Measurements from ENCODE around the gene HDGFL3. TPM values are rescaled to one million over a fixed set of nuclear protein-coding genes. Genes with fewer than 3 reads are reported as not detected.
"Not testable (repeated sequence)": the region's sequence is repeated elsewhere in the genome, so short reads cannot be mapped to it uniquely, and the experiment has no call there.

The HDGFL3 gene
- total and polyA plus RNA-seq, 10 of the 15 experiments (the other 5 are each of a cell fraction or from before 2014, with no cell fraction given): 5.6 to 40.6 (median 15.8) TPM

- POLR2A ChIA-PET; ATAC-seq; H3K27ac ChIP-seq (ENCODE audit: control insufficient read depth, insufficient read depth); intact Hi-C loops (cut with micrococcal nuclease; ENCODE audit: unreplicated experiment); H3K4me1 ChIP-seq (ENCODE audit: control insufficient read depth, insufficient read depth, low read length); H2AFZ ChIP-seq (ENCODE audit: control insufficient read depth, low read depth, low read length); BruUV-seq (replicated peaks); H3K36me3 ChIP-seq (ENCODE audit: control insufficient read depth in 2 of 2, insufficient read depth in 2 of 2, low read length in 1 of 2); SMC1A ChIA-PET (ENCODE audit: uncharacterized antibody, unreplicated experiment); H3K27me3 ChIP-seq (replicated peaks in 1 of 2; ENCODE audit: control insufficient read depth in 2 of 2, insufficient read depth in 2 of 2, low read length in 1 of 2); H3K4me3 ChIP-seq; FAIRE-seq; H3K79me2 ChIP-seq (ENCODE audit: control insufficient read depth, insufficient read depth, low read length); H4K20me1 ChIP-seq (ENCODE audit: control insufficient read depth, insufficient read depth); RAD21 ChIA-PET (ENCODE audit: unreplicated experiment); H3K4me2 ChIP-seq (ENCODE audit: control insufficient read depth, insufficient read depth); DNase-seq (ENCODE audit: low read depth, low spot score); H3K9me3 ChIP-seq (replicated peaks; ENCODE audit: control insufficient read depth, insufficient read depth, low read length); H3K9ac ChIP-seq (ENCODE audit: control insufficient read depth, insufficient read depth, low read length); CTCF ChIA-PET: not testable (repeated sequence)
- in situ Hi-C loops (cut with MboI): loop anchor here (25.0 kb wide), 1 partner anchor 1934 kb away; no protein-coding TSS in a partner anchor
- 37% methylated on average over 9 of the region's 9 CpGs for WGBS (ENCODE audit: insufficient coverage, insufficient replicate concordance, low lambda C conversion rate, missing lambda C conversion rate)
Observed at GRCh38 chr15:83221781-83222180, 14.2 kb upstream of the HDGFL3 start.

GRCh38 chr15:83219026-83219425, 11.4 kb upstream of the HDGFL3 start:
- Histone ChIP-seq H3K9ac (ENCODE audit: control insufficient read depth, insufficient read depth, low read length) (no peak overlapping the region), H3K36me3 (ENCODE audit: control insufficient read depth in 2 of 2, insufficient read depth in 2 of 2, low read length in 1 of 2) (no peaks in the 10 kb centered on the region), H3K9me3 (replicated peaks; ENCODE audit: control insufficient read depth, insufficient read depth, low read length) (no peaks in the 10 kb centered on the region), H4K20me1 (ENCODE audit: control insufficient read depth, insufficient read depth) (no peaks in the 10 kb centered on the region), H2AFZ (ENCODE audit: control insufficient read depth, low read depth, low read length) (no peak overlapping the region), H3K79me2 (ENCODE audit: control insufficient read depth, insufficient read depth, low read length) (no peaks in the 10 kb centered on the region), H3K27me3 (replicated peaks in 1 of 2; ENCODE audit: control insufficient read depth in 2 of 2, insufficient read depth in 2 of 2, low read length in 1 of 2) (no peaks in the 10 kb centered on the region), H3K4me3 (no peak overlapping the region), H3K27ac (ENCODE audit: control insufficient read depth, insufficient read depth) (no peak overlapping the region), H3K4me2 (ENCODE audit: control insufficient read depth, insufficient read depth) (no peak overlapping the region), H3K4me1 (ENCODE audit: control insufficient read depth, insufficient read depth, low read length) (no peaks in the 10 kb centered on the region)
- POLR2A ChIA-PET: no interaction called here
- intact Hi-C loops (cut with micrococcal nuclease; ENCODE audit: unreplicated experiment) (no loop called here), in situ Hi-C loops (cut with MboI) (loop anchor here (25.0 kb wide), 1 partner anchor 1932 kb away; no protein-coding TSS in a partner anchor)
- CTCF ChIA-PET: no interaction called here
- RAD21 ChIA-PET (ENCODE audit: unreplicated experiment): no interaction called here
- SMC1A ChIA-PET (ENCODE audit: uncharacterized antibody, unreplicated experiment): no interaction called here
- no peak for FAIRE-seq
- ATAC-seq: no peak
- WGBS (ENCODE audit: insufficient coverage, insufficient replicate concordance, low lambda C conversion rate, missing lambda C conversion rate): 0% methylated on average over 1 of the region's 1 CpG
- DNase-seq (ENCODE audit: low read depth, low spot score): no peak
- no TSS peak for BruUV-seq (replicated peaks)
- TF ChIP-seq, protein P1, sequence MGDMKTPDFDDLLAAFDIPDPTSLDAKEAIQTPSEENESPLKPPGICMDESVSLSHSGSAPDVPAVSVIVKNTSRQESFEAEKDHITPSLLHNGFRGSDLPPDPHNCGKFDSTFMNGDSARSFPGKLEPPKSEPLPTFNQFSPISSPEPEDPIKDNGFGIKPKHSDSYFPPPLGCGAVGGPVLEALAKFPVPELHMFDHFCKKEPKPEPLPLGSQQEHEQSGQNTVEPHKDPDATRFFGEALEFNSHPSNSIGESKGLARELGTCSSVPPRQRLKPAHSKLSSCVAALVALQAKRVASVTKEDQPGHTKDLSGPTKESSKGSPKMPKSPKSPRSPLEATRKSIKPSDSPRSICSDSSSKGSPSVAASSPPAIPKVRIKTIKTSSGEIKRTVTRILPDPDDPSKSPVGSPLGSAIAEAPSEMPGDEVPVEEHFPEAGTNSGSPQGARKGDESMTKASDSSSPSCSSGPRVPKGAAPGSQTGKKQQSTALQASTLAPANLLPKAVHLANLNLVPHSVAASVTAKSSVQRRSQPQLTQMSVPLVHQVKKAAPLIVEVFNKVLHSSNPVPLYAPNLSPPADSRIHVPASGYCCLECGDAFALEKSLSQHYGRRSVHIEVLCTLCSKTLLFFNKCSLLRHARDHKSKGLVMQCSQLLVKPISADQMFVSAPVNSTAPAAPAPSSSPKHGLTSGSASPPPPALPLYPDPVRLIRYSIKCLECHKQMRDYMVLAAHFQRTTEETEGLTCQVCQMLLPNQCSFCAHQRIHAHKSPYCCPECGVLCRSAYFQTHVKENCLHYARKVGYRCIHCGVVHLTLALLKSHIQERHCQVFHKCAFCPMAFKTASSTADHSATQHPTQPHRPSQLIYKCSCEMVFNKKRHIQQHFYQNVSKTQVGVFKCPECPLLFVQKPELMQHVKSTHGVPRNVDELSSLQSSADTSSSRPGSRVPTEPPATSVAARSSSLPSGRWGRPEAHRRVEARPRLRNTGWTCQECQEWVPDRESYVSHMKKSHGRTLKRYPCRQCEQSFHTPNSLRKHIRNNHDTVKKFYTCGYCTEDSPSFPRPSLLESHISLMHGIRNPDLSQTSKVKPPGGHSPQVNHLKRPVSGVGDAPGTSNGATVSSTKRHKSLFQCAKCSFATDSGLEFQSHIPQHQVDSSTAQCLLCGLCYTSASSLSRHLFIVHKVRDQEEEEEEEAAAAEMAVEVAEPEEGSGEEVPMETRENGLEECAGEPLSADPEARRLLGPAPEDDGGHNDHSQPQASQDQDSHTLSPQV (IDR thresholded peaks at IDR 0.05): no peak
- no peak for TF ChIP-seq EP300 (IDR thresholded peaks at IDR 0.05; ENCODE audit: borderline replicate concordance in 1 of 2, control insufficient read depth in 1 of 2, low read depth in 2 of 2, low read length in 2 of 2)
- TF ChIP-seq SIX5 (IDR thresholded peaks at IDR 0.05; ENCODE audit: low read depth, low read length, severe bottlenecking): no peak
- TF ChIP-seq, protein P2, sequence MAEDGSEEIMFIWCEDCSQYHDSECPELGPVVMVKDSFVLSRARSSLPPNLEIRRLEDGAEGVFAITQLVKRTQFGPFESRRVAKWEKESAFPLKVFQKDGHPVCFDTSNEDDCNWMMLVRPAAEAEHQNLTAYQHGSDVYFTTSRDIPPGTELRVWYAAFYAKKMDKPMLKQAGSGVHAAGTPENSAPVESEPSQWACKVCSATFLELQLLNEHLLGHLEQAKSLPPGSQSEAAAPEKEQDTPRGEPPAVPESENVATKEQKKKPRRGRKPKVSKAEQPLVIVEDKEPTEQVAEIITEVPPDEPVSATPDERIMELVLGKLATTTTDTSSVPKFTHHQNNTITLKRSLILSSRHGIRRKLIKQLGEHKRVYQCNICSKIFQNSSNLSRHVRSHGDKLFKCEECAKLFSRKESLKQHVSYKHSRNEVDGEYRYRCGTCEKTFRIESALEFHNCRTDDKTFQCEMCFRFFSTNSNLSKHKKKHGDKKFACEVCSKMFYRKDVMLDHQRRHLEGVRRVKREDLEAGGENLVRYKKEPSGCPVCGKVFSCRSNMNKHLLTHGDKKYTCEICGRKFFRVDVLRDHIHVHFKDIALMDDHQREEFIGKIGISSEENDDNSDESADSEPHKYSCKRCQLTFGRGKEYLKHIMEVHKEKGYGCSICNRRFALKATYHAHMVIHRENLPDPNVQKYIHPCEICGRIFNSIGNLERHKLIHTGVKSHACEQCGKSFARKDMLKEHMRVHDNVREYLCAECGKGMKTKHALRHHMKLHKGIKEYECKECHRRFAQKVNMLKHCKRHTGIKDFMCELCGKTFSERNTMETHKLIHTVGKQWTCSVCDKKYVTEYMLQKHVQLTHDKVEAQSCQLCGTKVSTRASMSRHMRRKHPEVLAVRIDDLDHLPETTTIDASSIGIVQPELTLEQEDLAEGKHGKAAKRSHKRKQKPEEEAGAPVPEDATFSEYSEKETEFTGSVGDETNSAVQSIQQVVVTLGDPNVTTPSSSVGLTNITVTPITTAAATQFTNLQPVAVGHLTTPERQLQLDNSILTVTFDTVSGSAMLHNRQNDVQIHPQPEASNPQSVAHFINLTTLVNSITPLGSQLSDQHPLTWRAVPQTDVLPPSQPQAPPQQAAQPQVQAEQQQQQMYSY (CRISPR knock-in tag; IDR thresholded peaks at IDR 0.05): no peak
- no peak for TF ChIP-seq CREM (IDR thresholded peaks at IDR 0.05; ENCODE audit: low read depth)
- no peak for TF ChIP-seq HDAC6 (IDR thresholded peaks at IDR 0.05; ENCODE audit: unreplicated experiment)
- TF ChIP-seq STAT3 (IDR thresholded peaks at IDR 0.05; ENCODE audit: low read depth, low read length): no peak
- no peak for TF ChIP-seq TCF3 (IDR thresholded peaks at IDR 0.05; ENCODE audit: borderline replicate concordance, insufficient read depth, low read depth, low read length)
